IMR-90 (cell line): Measurements from ENCODE around the gene RFXANK. TPM values are rescaled to one million over a fixed set of nuclear protein-coding genes. Genes with fewer than 3 reads are reported as not detected.

Experiments
- ATAC-seq: fragments of 200-7000 bp; cut with Tn5 transposase; 2 replicates; pipeline ENCODE4 v1.9.1; 2020; ENCODE audit warnings: low read depth, mild to moderate bottlenecking, moderate library complexity
- BruUV-seq: library from RNA; stranded (reverse); fragments of 400-500 nt; replicated peaks from 2 replicates; lab custom pipeline; 2021; lab: Mats Ljungman, UMichigan
- CTCF ChIA-PET: fragments of 300-600 bp; formaldehyde crosslinking; extraction: SDS; loops from one replicate; lab custom pipeline; 2021; ENCODE audit warnings: antibody characterized with exemption; lab: Yijun Ruan, JAX
- POLR2A ChIA-PET: fragments of 300-600 bp; sonication (Branson Sonifier 250); formaldehyde crosslinking; loops from one replicate; lab custom pipeline; 2022; ENCODE audit warnings: antibody characterized with exemption; ENCODE audit not compliant: unreplicated experiment; lab: Charles Lee
- DNase-seq: peaks from one replicate; pipeline ENCODE4 v3.0.0; 2013
- H2AFZ ChIP-seq: replicated peaks from 2 replicates; pipeline ENCODE3; 2013; ENCODE audit warnings: low read length, mild to moderate bottlenecking; ENCODE audit not compliant: poor library complexity
- H2AK5ac ChIP-seq: 2 replicates; pipeline ENCODE4 v1.6.1; 2013; ENCODE audit warnings: low read depth, low read length, inconsistent platforms
- H2AK9ac ChIP-seq: replicated peaks from 2 replicates; pipeline ENCODE3; 2013; ENCODE audit warnings: mild to moderate bottlenecking, low read depth, low read length, moderate library complexity; ENCODE audit not compliant: poor library complexity
- H2BK120ac ChIP-seq: 2 replicates; pipeline ENCODE4 v1.6.1; 2013; ENCODE audit warnings: low read depth, low read length, inconsistent platforms
- H2BK15ac ChIP-seq: 3 replicates; pipeline ENCODE4 v1.6.1; 2013; ENCODE audit warnings: low read depth, low read length, inconsistent platforms
- H2BK20ac ChIP-seq: 2 replicates; pipeline ENCODE4 v1.6.1; 2013; ENCODE audit warnings: low read depth, mild to moderate bottlenecking, inconsistent platforms, low read length, moderate library complexity
- H2BK5ac ChIP-seq: 2 replicates; pipeline ENCODE4 v1.6.1; 2013; ENCODE audit warnings: mild to moderate bottlenecking, low read depth, low read length, inconsistent platforms; ENCODE audit not compliant: poor library complexity, severe bottlenecking
- H3K14ac ChIP-seq: replicated peaks from 2 replicates; pipeline ENCODE4 v1.6.1; 2013; ENCODE audit warnings: low read depth, low read length, inconsistent platforms
- H3K18ac ChIP-seq: 2 replicates; pipeline ENCODE4 v1.6.1; 2013; ENCODE audit warnings: low read depth, low read length, control low read depth
- H3K23ac ChIP-seq: 2 replicates; pipeline ENCODE4 v1.6.1; 2013; ENCODE audit warnings: low read depth, low read length, inconsistent platforms
- H3K27ac ChIP-seq: 2 replicates; pipeline ENCODE4 v1.5.1; 2013; ENCODE audit warnings: mild to moderate bottlenecking, control low read depth, low read length; ENCODE audit not compliant: insufficient read depth
- H3K27me3 ChIP-seq: 2 replicates; pipeline ENCODE4 v1.6.1; 2013; ENCODE audit warnings: low read length; ENCODE audit not compliant: control insufficient read depth, insufficient read depth
- H3K36me3 ChIP-seq: 2 replicates; pipeline ENCODE4 v1.6.1; 2013; ENCODE audit warnings: low read length, mixed read lengths; ENCODE audit not compliant: control insufficient read depth, insufficient read depth
- H3K4ac ChIP-seq: 2 replicates; pipeline ENCODE4 v1.6.1; 2013; ENCODE audit warnings: low read depth, low read length, inconsistent platforms
- H3K4me1 ChIP-seq: 2 replicates; pipeline ENCODE4 v1.6.1; 2013; ENCODE audit warnings: low read length, mixed read lengths; ENCODE audit not compliant: control insufficient read depth, insufficient read depth
- H3K4me2 ChIP-seq: 2 replicates; pipeline ENCODE4 v1.6.1; 2013; ENCODE audit warnings: low read depth, mild to moderate bottlenecking, control low read depth, low read length, moderate library complexity
- H3K4me3 ChIP-seq: 2 replicates; pipeline ENCODE4 v1.5.1; 2013; ENCODE audit warnings: low read depth, mild to moderate bottlenecking, control low read depth, low read length, moderate library complexity; ENCODE audit not compliant: insufficient read depth
- H3K56ac ChIP-seq: 2 replicates; pipeline ENCODE4 v1.6.1; 2013; ENCODE audit warnings: low read length, inconsistent platforms; ENCODE audit not compliant: insufficient read depth; ENCODE audit errors: extremely low read depth
- H3K79me1 ChIP-seq, 2 experiments: 2 replicates each; pipeline ENCODE4 v1.6.1; 2013; ENCODE audit warnings: low read length in 2 of 2, inconsistent platforms in 1 of 2, low read depth in 1 of 2
- H3K9ac ChIP-seq: 2 replicates; pipeline ENCODE4 v1.6.1; 2013; ENCODE audit warnings: low read depth, low read length, control low read depth
- H3K9me1 ChIP-seq: 2 replicates; pipeline ENCODE4 v1.6.1; 2013; ENCODE audit warnings: low read length, inconsistent platforms; ENCODE audit not compliant: insufficient read depth
- H3K9me3 ChIP-seq: 2 replicates; pipeline ENCODE4 v1.6.1; 2013; ENCODE audit warnings: low read length; ENCODE audit not compliant: control insufficient read depth, insufficient read depth
- H4K20me1 ChIP-seq: 2 replicates; pipeline ENCODE4 v1.6.1; 2013; ENCODE audit warnings: low read length, inconsistent platforms; ENCODE audit not compliant: insufficient read depth
- H4K5ac ChIP-seq: 2 replicates; pipeline ENCODE4 v1.6.1; 2013; ENCODE audit warnings: mild to moderate bottlenecking, low read depth, low read length, control low read depth
- H4K8ac ChIP-seq, 2 experiments: 2 replicates each; pipeline ENCODE4 v1.6.1; 2013; ENCODE audit warnings: low read depth in 2 of 2, low read length in 2 of 2, control low read depth in 1 of 2, inconsistent platforms in 1 of 2
- H4K91ac ChIP-seq: 2 replicates; pipeline ENCODE4 v1.6.1; 2013; ENCODE audit warnings: low read depth, low read length, inconsistent platforms; ENCODE audit not compliant: insufficient read depth
- BHLHE40 ChIP-seq: fragments of 150-350 bp; IDR thresholded peaks from 2 replicates; pipeline ENCODE4 v1.6.1; 2016; ENCODE audit warnings: mild to moderate bottlenecking, low read depth, low read length
- CEBPB ChIP-seq: IDR thresholded peaks from 2 replicates; pipeline ENCODE4 v1.6.1; 2012; ENCODE audit warnings: low read depth, low read length, improper control_type of control experiment
- CHD1 ChIP-seq: IDR thresholded peaks from 2 replicates; pipeline ENCODE4 v1.6.1; 2012; ENCODE audit warnings: low read depth, low read length, improper control_type of control experiment
- FOS ChIP-seq: fragments of 150-350 bp; IDR thresholded peaks from 2 replicates; pipeline ENCODE4 v1.6.1; 2016; ENCODE audit warnings: low read depth, low read length
- MAFK ChIP-seq: IDR thresholded peaks from 2 replicates; pipeline ENCODE4 v1.6.1; 2012; ENCODE audit warnings: low read depth, low read length, improper control_type of control experiment
- MAZ ChIP-seq: IDR thresholded peaks from 2 replicates; pipeline ENCODE4 v1.6.1; 2012; ENCODE audit warnings: low read depth, mild to moderate bottlenecking, low read length, improper control_type of control experiment, moderate library complexity, borderline replicate concordance
- MXI1 ChIP-seq: IDR thresholded peaks from 2 replicates; pipeline ENCODE4 v1.6.1; 2012; ENCODE audit warnings: low read depth, mild to moderate bottlenecking, low read length, moderate library complexity, borderline replicate concordance
- NFE2L2 ChIP-seq: fragments of 150-350 bp; IDR thresholded peaks from 2 replicates; pipeline ENCODE4 v1.6.1; 2016; ENCODE audit warnings: low read depth, mild to moderate bottlenecking, low read length
- POLR2A ChIP-seq: IDR thresholded peaks from 2 replicates; pipeline ENCODE4 v1.6.1; 2012; ENCODE audit warnings: mild to moderate bottlenecking, low read depth, low read length
- RAD21 ChIP-seq: IDR thresholded peaks from 2 replicates; pipeline ENCODE4 v1.6.1; 2012; ENCODE audit warnings: low read length, improper control_type of control experiment
- RCOR1 ChIP-seq: IDR thresholded peaks from 2 replicates; pipeline ENCODE4 v1.6.1; 2012; ENCODE audit warnings: mild to moderate bottlenecking, low read length, improper control_type of control experiment; ENCODE audit not compliant: insufficient replicate concordance
- RFX5 ChIP-seq: IDR thresholded peaks from 2 replicates; pipeline ENCODE4 v1.8.0; 2012; ENCODE audit warnings: low read depth, mild to moderate bottlenecking, low read length, moderate library complexity
- SMC3 ChIP-seq: fragments of 150-350 bp; IDR thresholded peaks from 2 replicates; pipeline ENCODE4 v1.6.1; 2016; ENCODE audit warnings: low read depth, mild to moderate bottlenecking, antibody characterized with exemption, low read length, moderate library complexity
- WGBS, 2 experiments: methylation state at CpG; one replicate each; pipeline versions ENCODE4 v1.1.5 to v1.1.7; 2013; ENCODE audit warnings: missing lambda C conversion rate in 2 of 2; ENCODE audit not compliant: insufficient read length in 1 of 2; ENCODE audit errors: extremely low coverage in 2 of 2; 5-methylcytosine and 5-hydroxymethylcytosine counted together
- dilution Hi-C: fragments of 300-500 bp; cut with HindIII; formaldehyde crosslinking; loops from one replicate; pipeline ENCODE4 v1.14.3; 2018; ENCODE audit warnings: low sequenced_read_pairs; ENCODE audit not compliant: unreplicated experiment
- in situ Hi-C: fragments of 300-500 bp; cut with MboI; formaldehyde crosslinking; loops from 3 replicates; pipeline ENCODE4 v1.14.3; 2019; ENCODE audit warnings: low sequenced_read_pairs, inconsistent platforms, mixed read lengths
- intact Hi-C: fragments of 100-400 bp; cut with micrococcal nuclease; formaldehyde crosslinking; loops from 2 replicates; pipeline ENCODE4 v1.10.0; 2022
- polyA plus RNA-seq, 3 experiments: library from polyadenylated mRNA; depleted of rRNA; stranded (reverse); fragments of >200 nt; gene quantifications; 2 replicates each; pipeline ENCODE4 v1.2.3, GENCODE V29; 2012; ENCODE audit warnings: low replicate concordance in 1 of 3
- total RNA-seq: library from RNA; depleted of rRNA; stranded (reverse); fragments of >200 nt; gene quantifications from 2 replicates; pipeline ENCODE4 v1.2.3, GENCODE V29; 2012
- TF ChIP-seq, protein P1 (sequence below): fragments of 150-350 bp; IDR thresholded peaks from 2 replicates; pipeline ENCODE4 v1.6.1; 2016; ENCODE audit warnings: low read depth, mild to moderate bottlenecking, low read length, moderate library complexity, borderline replicate concordance
- TF ChIP-seq, protein P2 (sequence below): fragments of 150-350 bp; IDR thresholded peaks from 2 replicates; pipeline ENCODE4 v1.6.1; 2017; ENCODE audit warnings: mild to moderate bottlenecking, antibody characterized with exemption, low read length, low read depth
- TF ChIP-seq, protein P3 (sequence below): conservative IDR thresholded peaks from 2 replicates; pipeline ENCODE4 v1.5.1; 2012; ENCODE audit warnings: mild to moderate bottlenecking, low read depth, low read length, improper control_type of control experiment

Gene RFXANK
- total and polyA plus RNA-seq, 2 of the 4 experiments (the other 2 are of a cell fraction): 68.3 to 97.8 TPM

DNA sequence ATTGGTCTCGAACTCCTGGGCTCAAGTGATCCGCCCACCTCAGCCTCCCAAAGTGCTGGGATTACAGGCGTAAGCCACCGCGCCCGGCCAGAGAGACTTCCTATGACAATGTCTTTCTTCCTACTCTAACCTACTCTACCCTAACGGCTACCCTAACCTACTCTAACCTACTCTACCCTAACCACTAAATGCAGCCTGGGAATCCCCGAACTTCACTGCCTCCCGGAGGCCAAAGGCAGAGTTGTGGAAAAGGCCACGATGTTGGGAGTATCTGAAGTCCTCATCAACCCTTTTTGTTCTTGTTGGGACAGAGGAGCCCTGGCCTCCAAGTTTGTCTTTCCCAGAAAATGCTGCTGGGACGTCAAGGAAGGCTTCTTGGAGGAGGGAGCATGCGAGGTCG is 12.1 kb downstream of the RFXANK start:
- no peak overlapping the region for H3K23ac ChIP-seq
- no peak for ATAC-seq
- peaks cover 3% of the 10 kb centered on the region; the same call in 1 of the 2 replicates for H3K4me1 ChIP-seq
- dilution Hi-C loops (no loop called here), in situ Hi-C loops (no loop called here), intact Hi-C loops (no loop called here)
- H4K91ac ChIP-seq: no peak overlapping the region
- H3K4me3 ChIP-seq: no peak overlapping the region
- no peaks in the 10 kb centered on the region for H4K20me1 ChIP-seq
- no peak overlapping the region for H3K4me2 ChIP-seq
- H4K8ac ChIP-seq: no peak overlapping the region
- no peaks in the 10 kb centered on the region for H3K9me3 ChIP-seq
- ChIA-PET POLR2A (interaction anchor here (0.6 to 0.9 kb wide), 2 partner anchors 13 to 16 kb away, joined by 7 to 26 read pairs; partner anchors contain the start of gene BORCS8), CTCF (no interaction called here)
- no peak overlapping the region for H3K14ac ChIP-seq
- H3K4ac ChIP-seq: no peak overlapping the region
- H2AFZ ChIP-seq: no peak overlapping the region
- no peak overlapping the region for H2BK120ac ChIP-seq
- DNase-seq: no peak
- 72% methylated on average over 6 of the region's 13 CpGs; no CpG with 5 or more reads in 1 of the 2 experiments for WGBS, 2 experiments
- 0 out of 2 replicates have a peak, but pooled peaks cover 5% of the 10 kb centered on the region for H3K9me1 ChIP-seq
- peaks cover 10% of the 10 kb centered on the region; the same call in 1 of the 2 replicates for H3K27me3 ChIP-seq
- no peak overlapping the region for H4K5ac ChIP-seq
- H2BK20ac ChIP-seq: no peak overlapping the region
- H2AK5ac ChIP-seq: no peak overlapping the region
- no peak overlapping the region for H3K9ac ChIP-seq
- no peak overlapping the region for H2BK5ac ChIP-seq
- peaks cover 5 to 19% of the 10 kb centered on the region in 2 experiments for H3K79me1 ChIP-seq
- H3K18ac ChIP-seq: no peak overlapping the region
- H3K36me3 ChIP-seq: peaks cover 18% of the 10 kb centered on the region
- H3K56ac ChIP-seq: no peak overlapping the region
- H2BK15ac ChIP-seq: no peak overlapping the region
- BruUV-seq: no TSS peak
- H3K27ac ChIP-seq: no peak overlapping the region
- no peak overlapping the region for H2AK9ac ChIP-seq
- TF ChIP-seq RFX5 (no peak), MAFK (no peak), CHD1 (no peak), RAD21 (no peak), MXI1 (no peak), FOS (no peak), POLR2A (no peak), NFE2L2 (no peak), SMC3 (no peak), BHLHE40 (no peak), RCOR1 (no peak), CEBPB (no peak), MAZ (no peak)
- TF ChIP-seq, protein P1, sequence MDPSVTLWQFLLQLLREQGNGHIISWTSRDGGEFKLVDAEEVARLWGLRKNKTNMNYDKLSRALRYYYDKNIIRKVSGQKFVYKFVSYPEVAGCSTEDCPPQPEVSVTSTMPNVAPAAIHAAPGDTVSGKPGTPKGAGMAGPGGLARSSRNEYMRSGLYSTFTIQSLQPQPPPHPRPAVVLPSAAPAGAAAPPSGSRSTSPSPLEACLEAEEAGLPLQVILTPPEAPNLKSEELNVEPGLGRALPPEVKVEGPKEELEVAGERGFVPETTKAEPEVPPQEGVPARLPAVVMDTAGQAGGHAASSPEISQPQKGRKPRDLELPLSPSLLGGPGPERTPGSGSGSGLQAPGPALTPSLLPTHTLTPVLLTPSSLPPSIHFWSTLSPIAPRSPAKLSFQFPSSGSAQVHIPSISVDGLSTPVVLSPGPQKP: no peak
- TF ChIP-seq, protein P2, sequence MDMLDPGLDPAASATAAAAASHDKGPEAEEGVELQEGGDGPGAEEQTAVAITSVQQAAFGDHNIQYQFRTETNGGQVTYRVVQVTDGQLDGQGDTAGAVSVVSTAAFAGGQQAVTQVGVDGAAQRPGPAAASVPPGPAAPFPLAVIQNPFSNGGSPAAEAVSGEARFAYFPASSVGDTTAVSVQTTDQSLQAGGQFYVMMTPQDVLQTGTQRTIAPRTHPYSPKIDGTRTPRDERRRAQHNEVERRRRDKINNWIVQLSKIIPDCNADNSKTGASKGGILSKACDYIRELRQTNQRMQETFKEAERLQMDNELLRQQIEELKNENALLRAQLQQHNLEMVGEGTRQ: no peak
- TF ChIP-seq, protein P3, sequence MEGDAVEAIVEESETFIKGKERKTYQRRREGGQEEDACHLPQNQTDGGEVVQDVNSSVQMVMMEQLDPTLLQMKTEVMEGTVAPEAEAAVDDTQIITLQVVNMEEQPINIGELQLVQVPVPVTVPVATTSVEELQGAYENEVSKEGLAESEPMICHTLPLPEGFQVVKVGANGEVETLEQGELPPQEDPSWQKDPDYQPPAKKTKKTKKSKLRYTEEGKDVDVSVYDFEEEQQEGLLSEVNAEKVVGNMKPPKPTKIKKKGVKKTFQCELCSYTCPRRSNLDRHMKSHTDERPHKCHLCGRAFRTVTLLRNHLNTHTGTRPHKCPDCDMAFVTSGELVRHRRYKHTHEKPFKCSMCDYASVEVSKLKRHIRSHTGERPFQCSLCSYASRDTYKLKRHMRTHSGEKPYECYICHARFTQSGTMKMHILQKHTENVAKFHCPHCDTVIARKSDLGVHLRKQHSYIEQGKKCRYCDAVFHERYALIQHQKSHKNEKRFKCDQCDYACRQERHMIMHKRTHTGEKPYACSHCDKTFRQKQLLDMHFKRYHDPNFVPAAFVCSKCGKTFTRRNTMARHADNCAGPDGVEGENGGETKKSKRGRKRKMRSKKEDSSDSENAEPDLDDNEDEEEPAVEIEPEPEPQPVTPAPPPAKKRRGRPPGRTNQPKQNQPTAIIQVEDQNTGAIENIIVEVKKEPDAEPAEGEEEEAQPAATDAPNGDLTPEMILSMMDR: no peak
